Activated CD4-positive, alpha-beta memory T cell treated with anti-CD3 and anti-CD28 coated beads for 36 hours (primary cell): ENCODE data around the gene RNF150. TPM values are rescaled to one million over a fixed set of nuclear protein-coding genes. Genes with fewer than 3 reads are reported as not detected.
A peak's percentile ranks its signal among the peaks of the same experiment; 100 is the strongest.

ENCODE experiments used
- CTCF ChIA-PET: fragments of 350-600 bp; sonication (Branson Sonifier 250); formaldehyde crosslinking; loops from one replicate; lab custom pipeline; 2021; ENCODE audit warnings: antibody characterized with exemption, inconsistent platforms; lab: Charles Lee
- POLR2A ChIA-PET: fragments of 350-600 bp; sonication (Branson Sonifier 250); formaldehyde crosslinking; loops from one replicate; lab custom pipeline; 2021; ENCODE audit warnings: antibody characterized with exemption; lab: Charles Lee
- DNase-seq: peaks from one replicate; pipeline ENCODE4 v3.0.0-alpha.2; 2020
- H3K27ac Mint-ChIP-seq: one replicate; pipeline ENCODE4 v1.8.0; 2021; ENCODE audit warnings: mixed read lengths
- H3K27me3 Mint-ChIP-seq: one replicate; pipeline ENCODE4 v1.8.0; 2021; ENCODE audit warnings: mixed read lengths
- H3K36me3 Mint-ChIP-seq: one replicate; pipeline ENCODE4 v1.8.0; 2021; ENCODE audit warnings: mixed read lengths
- H3K4me1 Mint-ChIP-seq: one replicate; pipeline ENCODE4 v1.8.0; 2021; ENCODE audit warnings: low read depth, mixed read lengths
- H3K4me3 Mint-ChIP-seq: one replicate; pipeline ENCODE4 v1.8.0; 2021; ENCODE audit warnings: mild to moderate bottlenecking, mixed read lengths
- H3K9me3 Mint-ChIP-seq: one replicate; pipeline ENCODE4 v1.8.0; 2021; ENCODE audit warnings: mixed read lengths
- intact Hi-C: fragments of 100-400 bp; cut with micrococcal nuclease; formaldehyde crosslinking; loops from one replicate; pipeline ENCODE4 v1.15.1; 2023
- total RNA-seq, 2 experiments: library from RNA; stranded (reverse); gene quantifications; one replicate each; pipeline ENCODE4 v1.2.3, GENCODE V29; 2021

Gene RNF150
- total RNA-seq, 2 experiments from 2014 or later = not detected

GRCh38 chr4:141154725-141155124 is 21.5 kb upstream of the RNF150 start:
- intact Hi-C loops = no loop called here
- no peak for DNase-seq
- Mint-ChIP-seq H3K36me3 (no peaks in the 10 kb centered on the region), H3K4me3 (no peak overlapping the region), H3K4me1 (no peaks in the 10 kb centered on the region), H3K27me3 (peaks cover 15% of the 10 kb centered on the region), H3K9me3 (no peaks in the 10 kb centered on the region), H3K27ac (no peak overlapping the region)
- ChIA-PET CTCF (no interaction called here), POLR2A (no interaction called here)

- H3K4me1 Mint-ChIP-seq = no peaks in the 10 kb centered on the region
- H3K27me3 Mint-ChIP-seq = peaks cover 15% of the 10 kb centered on the region
- no peak overlapping the region for H3K27ac Mint-ChIP-seq
- no peak for DNase-seq
- H3K36me3 Mint-ChIP-seq = no peaks in the 10 kb centered on the region
- intact Hi-C loops = no loop called here
- POLR2A ChIA-PET = no interaction called here
- no peak overlapping the region for H3K4me3 Mint-ChIP-seq
- no peaks in the 10 kb centered on the region for H3K9me3 Mint-ChIP-seq
- CTCF ChIA-PET = no interaction called here
Observed at GRCh38 chr4:141153751-141154510, 20.7 kb upstream of the RNF150 start.

- H3K27ac Mint-ChIP-seq = no peak overlapping the region
- H3K9me3 Mint-ChIP-seq = no peaks in the 10 kb centered on the region
- intact Hi-C loops = no loop called here
- ChIA-PET POLR2A (no interaction called here), CTCF (interaction anchor here (0.6 to 0.9 kb wide), 2 partner anchors 11 to 14 kb away, joined by 3 to 4 read pairs; partner anchors contain the start of gene RNF150)
- no peak for DNase-seq
- H3K27me3 Mint-ChIP-seq = peaks cover 3% of the 10 kb centered on the region
- no peaks in the 10 kb centered on the region for H3K36me3 Mint-ChIP-seq
- H3K4me3 Mint-ChIP-seq = no peak overlapping the region
- no peaks in the 10 kb centered on the region for H3K4me1 Mint-ChIP-seq
Observed at GRCh38 chr4:141144207-141144606, 10.9 kb upstream of the RNF150 start.

GRCh38 chr4:141142423-141142822 is 9.2 kb upstream of the RNF150 start:
- intact Hi-C loops = no loop called here
- Mint-ChIP-seq H3K4me1 (no peaks in the 10 kb centered on the region), H3K36me3 (no peaks in the 10 kb centered on the region), H3K27ac (no peak overlapping the region), H3K4me3 (no peak overlapping the region), H3K9me3 (no peaks in the 10 kb centered on the region), H3K27me3 (peaks cover 4% of the 10 kb centered on the region)
- ChIA-PET CTCF (no interaction called here), POLR2A (no interaction called here)
- DNase-seq = no peak

- POLR2A ChIA-PET = no interaction called here
- Mint-ChIP-seq H3K27ac (no peak overlapping the region), H3K36me3 (no peaks in the 10 kb centered on the region), H3K9me3 (no peaks in the 10 kb centered on the region), H3K4me3 (no peak overlapping the region), H3K4me1 (no peaks in the 10 kb centered on the region), H3K27me3 (peaks cover 16% of the 10 kb centered on the region)
- DNase-seq = no peak
- CTCF ChIA-PET = no interaction called here
- intact Hi-C loops = no loop called here
Observed at GRCh38 chr4:141140391-141141200, 7.3 kb upstream of the RNF150 start.

GRCh38 chr4:141133999-141134995 is 1.0 kb upstream of the RNF150 start:
- Mint-ChIP-seq H3K27ac (no peak overlapping the region), H3K4me3 (no peak overlapping the region)

GRCh38 chr4:141132709-141133145 is 542 bp downstream of the RNF150 start:
- ChIA-PET CTCF (interaction anchor here (1.0 to 2.0 kb wide), 5 partner anchors 11 to 275 kb away, joined by 4 to 9 read pairs (median 5); no protein-coding TSS in a partner anchor), POLR2A (interaction anchor here (0.5 kb wide), 1 partner anchor 43 kb away, joined by 4 read pairs; no protein-coding TSS in a partner anchor)
- no peak for DNase-seq
- Mint-ChIP-seq H3K9me3 (no peaks in the 10 kb centered on the region), H3K4me3 (no peak overlapping the region), H3K27me3 (peaks cover 69% of the 10 kb centered on the region), H3K27ac (no peak overlapping the region), H3K4me1 (peaks cover 11% of the 10 kb centered on the region), H3K36me3 (no peaks in the 10 kb centered on the region)
- intact Hi-C loops = loop anchor here (1.0 to 5.0 kb wide), 2 partner anchors 90 to 271 kb away; partner anchors contain the start of gene ZNF330

More at GRCh38 chr4:141133999-141134995, 1.0 kb upstream of the RNF150 start:
- no peaks in the 10 kb centered on the region for H3K36me3 Mint-ChIP-seq
- H3K9me3 Mint-ChIP-seq = no peaks in the 10 kb centered on the region
- intact Hi-C loops = loop anchor here (1.0 to 5.0 kb wide), 2 partner anchors 88 to 273 kb away; partner anchors contain the start of gene ZNF330
- CTCF ChIA-PET = interaction anchor here (0.5 to 2.0 kb wide), 7 partner anchors 10 to 1963 kb away, joined by 3 to 9 read pairs (median 4); no protein-coding TSS in a partner anchor
- DNase-seq = no peak
- peaks cover 56% of the 10 kb centered on the region for H3K27me3 Mint-ChIP-seq
- POLR2A ChIA-PET = no interaction called here
- H3K4me1 Mint-ChIP-seq = peaks cover 11% of the 10 kb centered on the region

- DNase-seq = no peak
- POLR2A ChIA-PET = interaction anchor here (0.5 kb wide), 1 partner anchor 43 kb away, joined by 4 read pairs; no protein-coding TSS in a partner anchor
- H3K4me3 Mint-ChIP-seq = peak overlapping the region; percentile 21
- no peak overlapping the region for H3K27ac Mint-ChIP-seq
- peaks cover 66% of the 10 kb centered on the region for H3K27me3 Mint-ChIP-seq
- H3K9me3 Mint-ChIP-seq = no peaks in the 10 kb centered on the region
- H3K4me1 Mint-ChIP-seq = peaks cover 11% of the 10 kb centered on the region
- intact Hi-C loops = loop anchor here (5.0 kb wide), 1 partner anchor 90 kb away; the partner anchor contains the start of gene ZNF330
- H3K36me3 Mint-ChIP-seq = no peaks in the 10 kb centered on the region
- CTCF ChIA-PET = interaction anchor here (0.6 to 2.0 kb wide), 4 partner anchors 12 to 270 kb away, joined by 4 to 6 read pairs (median 4); no protein-coding TSS in a partner anchor
Observed at GRCh38 chr4:141132072-141132708, 1.1 kb downstream of the RNF150 start.

GRCh38 chr4:141131723-141132071 is 1.6 kb downstream of the RNF150 start:
- H3K4me1 Mint-ChIP-seq = peaks cover 11% of the 10 kb centered on the region
- H3K9me3 Mint-ChIP-seq = no peaks in the 10 kb centered on the region
- no peak overlapping the region for H3K4me3 Mint-ChIP-seq
- ChIA-PET CTCF (interaction anchor here (0.6 kb wide), 1 partner anchor 42 kb away, joined by 4 read pairs; no protein-coding TSS in a partner anchor), POLR2A (no interaction called here)
- no peak for DNase-seq
- H3K27me3 Mint-ChIP-seq = peaks cover 63% of the 10 kb centered on the region
- H3K36me3 Mint-ChIP-seq = no peaks in the 10 kb centered on the region
- H3K27ac Mint-ChIP-seq = no peak overlapping the region
- intact Hi-C loops = loop anchor here (5.0 kb wide), 1 partner anchor 91 kb away; the partner anchor contains the start of gene ZNF330

GRCh38 chr4:141130947-141131605 is 2.2 kb downstream of the RNF150 start:
- Mint-ChIP-seq H3K27me3 (peaks cover 62% of the 10 kb centered on the region), H3K36me3 (no peaks in the 10 kb centered on the region), H3K9me3 (no peaks in the 10 kb centered on the region), H3K27ac (no peak overlapping the region), H3K4me1 (peaks cover 11% of the 10 kb centered on the region), H3K4me3 (no peak overlapping the region)
- ChIA-PET CTCF (interaction anchor here (0.6 kb wide), 1 partner anchor 43 kb away, joined by 4 read pairs; no protein-coding TSS in a partner anchor), POLR2A (no interaction called here)
- intact Hi-C loops = loop anchor here (5.0 kb wide), 1 partner anchor 91 kb away; the partner anchor contains the start of gene ZNF330
- DNase-seq = no peak
